HepG2 (cell line): ENCODE results near the gene BRIP1. TPM values are rescaled to one million over a fixed set of nuclear protein-coding genes. Genes with fewer than 3 reads are reported as not detected.

Experiments
- ATAC-seq: fragments of 200-7000 bp; cut with Tn5 transposase; 3 replicates; pipeline ENCODE4 v1.9.1; 2020; ENCODE audit warnings: mild to moderate bottlenecking, moderate library complexity
- BruUV-seq: library from RNA; stranded (reverse); fragments of 400-500 nt; replicated peaks from 2 replicates; lab custom pipeline; 2021; lab: Mats Ljungman, UMichigan
- CTCF ChIA-PET: fragments of 300-600 bp; formaldehyde crosslinking; extraction: SDS; loops from one replicate; lab custom pipeline; 2021; ENCODE audit warnings: low total read pairs, inconsistent platforms, low intra/inter-chr PET ratio; lab: Yijun Ruan, JAX
- POLR2A ChIA-PET: fragments of 350-600 bp; sonication (Branson Sonifier 250); formaldehyde crosslinking; loops from one replicate; lab custom pipeline; 2020; ENCODE audit warnings: antibody characterized with exemption, inconsistent platforms; lab: Yijun Ruan, JAX
- DNase-seq: peaks from one replicate; pipeline ENCODE4 v3.0.0-alpha.2; 2015; ENCODE audit warnings: low spot score
- FAIRE-seq: peaks from 3 replicates; lab custom pipeline; 2011; peaks lifted over from hg19 to GRCh38; lab: Jason Lieb, UNC
- H2AFZ ChIP-seq: one replicate; pipeline ENCODE4 v1.6.1; 2011; ENCODE audit warnings: low read length, inconsistent platforms
- H3K27ac ChIP-seq: fragments of 300-600 bp; 3 replicates; pipeline ENCODE4 v1.8.0; 2011; ENCODE audit warnings: mixed run types, mild to moderate bottlenecking, mixed read lengths, low read length, inconsistent platforms; ENCODE audit not compliant: insufficient read depth; ENCODE audit errors: extremely low read length
- H3K27me3 ChIP-seq, 2 experiments: fragments of 200-600 bp in 1 of 2; 2 replicates in 1 of 2; 3 replicates in 1 of 2; pipeline versions ENCODE4 v1.6.0 to v1.8.0; 2011; ENCODE audit warnings: low read length in 2 of 2, mild to moderate bottlenecking in 2 of 2, moderate library complexity in 2 of 2, inconsistent platforms in 1 of 2; ENCODE audit not compliant: insufficient read depth in 2 of 2, control insufficient read depth in 1 of 2
- H3K36me3 ChIP-seq, 2 experiments: fragments of 200-600 bp in 1 of 2; replicated peaks in 1 of 2; 2 replicates in 1 of 2; 3 replicates in 1 of 2; pipeline versions ENCODE4 v1.5.1 to v1.8.0; 2011; ENCODE audit warnings: low read length in 2 of 2, inconsistent platforms in 1 of 2; ENCODE audit not compliant: insufficient read depth in 2 of 2, control insufficient read depth in 1 of 2
- H3K4me1 ChIP-seq: 2 replicates; pipeline ENCODE4 v1.5.1; 2012; ENCODE audit warnings: low read length, inconsistent platforms; ENCODE audit not compliant: insufficient read depth
- H3K4me2 ChIP-seq: 2 replicates; pipeline ENCODE4 v1.6.0; 2011; ENCODE audit warnings: low read depth, low read length, inconsistent platforms
- H3K4me3 ChIP-seq, 3 experiments: fragments of 200-600 bp in 1 of 3; sonication (generic), shearing (Covaris generic) in 1 of 3; replicated peaks in 1 of 3; 2 replicates each; pipeline ENCODE4 v1.5.1; 2011 to 2016; ENCODE audit warnings: low read length in 3 of 3, inconsistent platforms in 2 of 3, low read depth in 2 of 3, mild to moderate bottlenecking in 2 of 3, control low read depth in 1 of 3, mixed read lengths in 1 of 3; ENCODE audit not compliant: insufficient read depth in 1 of 3
- H3K79me2 ChIP-seq: one replicate; pipeline ENCODE4 v1.6.1; 2011; ENCODE audit warnings: low read length, inconsistent platforms; ENCODE audit not compliant: insufficient read depth
- H3K9ac ChIP-seq: 2 replicates; pipeline ENCODE4 v1.6.0; 2011; ENCODE audit warnings: mild to moderate bottlenecking, low read depth, low read length, inconsistent platforms; ENCODE audit not compliant: insufficient read depth
- H3K9me3 ChIP-seq: 2 replicates; pipeline ENCODE4 v1.5.1; 2012; ENCODE audit warnings: mild to moderate bottlenecking, low read length
- H4K20me1 ChIP-seq: 2 replicates; pipeline ENCODE4 v1.6.0; 2011; ENCODE audit warnings: inconsistent platforms, mild to moderate bottlenecking, low read length, moderate library complexity; ENCODE audit not compliant: insufficient read depth
- CREB3 ChIP-seq: sonication (generic); formaldehyde crosslinking; IDR thresholded peaks from 2 replicates; pipeline ENCODE4 v1.5.0; 2020; ENCODE audit warnings: missing genetic modification reagents
- GMEB1 ChIP-seq: sonication (generic); formaldehyde crosslinking; IDR thresholded peaks from 2 replicates; pipeline ENCODE4 v1.5.1; 2020; ENCODE audit warnings: missing genetic modification reagents, mild to moderate bottlenecking, borderline replicate concordance
- HCFC1 ChIP-seq: fragments of 150-350 bp; IDR thresholded peaks from 2 replicates; pipeline ENCODE4 v1.6.1; 2014; ENCODE audit warnings: low read depth, low read length
- HMG20B ChIP-seq: conservative IDR thresholded peaks from 2 replicates; pipeline ENCODE4 v1.6.1; 2016; ENCODE audit warnings: missing genetic modification reagents, missing compliant biosample characterization
- KLF6 ChIP-seq: IDR thresholded peaks from 2 replicates; pipeline ENCODE4 v1.8.0; 2016; ENCODE audit warnings: missing biosample characterization, missing genetic modification reagents
- MAFK ChIP-seq, 2 experiments: IDR thresholded peaks in 1 of 2; conservative IDR thresholded peaks in 1 of 2; 2 replicates each; pipeline ENCODE4 v1.6.1; 2011; ENCODE audit warnings: improper control_type of control experiment in 2 of 2, low read length in 2 of 2
- MTERF4 ChIP-seq: sonication (generic); formaldehyde crosslinking; IDR thresholded peaks from 2 replicates; pipeline ENCODE4 v1.8.0; 2023; ENCODE audit warnings: mild to moderate bottlenecking, missing genetic modification reagents
- ZBTB44 ChIP-seq: sonication (generic); formaldehyde crosslinking; IDR thresholded peaks from 2 replicates; pipeline ENCODE4 v1.4.0; 2020; ENCODE audit warnings: missing genetic modification reagents
- ZBTB7B ChIP-seq: sonication (generic); formaldehyde crosslinking; IDR thresholded peaks from 2 replicates; pipeline ENCODE4 v1.4.0; 2020; ENCODE audit warnings: missing genetic modification reagents
- ZNF430 ChIP-seq: sonication (generic); formaldehyde crosslinking; IDR thresholded peaks from 2 replicates; pipeline ENCODE4 v1.9.0; 2021; ENCODE audit warnings: mild to moderate bottlenecking, missing genetic modification reagents
- ZNF567 ChIP-seq: sonication (generic); formaldehyde crosslinking; IDR thresholded peaks from 2 replicates; pipeline ENCODE4 v1.8.1; 2023; ENCODE audit warnings: mild to moderate bottlenecking, missing genetic modification reagents, borderline replicate concordance
- WGBS: methylation state at CpG from one replicate; pipeline ENCODE4 v1.1.6; 2017; ENCODE audit warnings: low lambda C conversion rate; 5-methylcytosine and 5-hydroxymethylcytosine counted together
- in situ Hi-C: cut with HindIII; loops from 2 replicates; pipeline ENCODE4 v1.10.0; 2017; ENCODE audit warnings: low pct_unique_long_range_greater_than_20kb; ENCODE audit not compliant: extremely low pct_ligation_motif_present
- intact Hi-C: fragments of 100-400 bp; cut with micrococcal nuclease; formaldehyde crosslinking; loops from one replicate; pipeline ENCODE4 v1.10.0; 2022; ENCODE audit not compliant: unreplicated experiment
- polyA plus RNA-seq, 8 experiments: library from polyadenylated mRNA; depleted of rRNA in 3 of 8; stranded (reverse) in 7 of 8; unstranded in 1 of 8; fragments of >200 nt; fragmentation: Illumina TruSeq in 4 of 8; extraction: Trizol in 4 of 8; gene quantifications; 2 replicates each; pipeline versions ENCODE4 v1.2.1 to v1.2.3, GENCODE V29; 2011 to 2016; ENCODE audit warnings: low read depth in 4 of 8, missing spikeins in 1 of 8, mixed read lengths in 1 of 8; ENCODE audit not compliant: insufficient read depth in 1 of 8
- total RNA-seq, 5 experiments: library from RNA; depleted of rRNA; stranded (reverse); fragments of >200 nt; fragmentation: Illumina TruSeq; extraction: Trizol; gene quantifications; 2 replicates each; pipeline ENCODE4 v1.2.3, GENCODE V29; 2016; ENCODE audit warnings: low read depth in 1 of 5

BRIP1 gene
- total and polyA plus RNA-seq, 2 of the 13 experiments (the other 11 are each of a cell fraction or from before 2014, with no cell fraction given): 3.8 to 27.7 TPM

- CTCF ChIA-PET: no interaction called here
These were observed 14.5 kb upstream of the BRIP1 start for GRCh38 chr17:61877837-61878236.

More at GRCh38 chr17:61877837-61878236, 14.5 kb upstream of the BRIP1 start:
- POLR2A ChIA-PET: no interaction called here
- H3K27me3 ChIP-seq: no peaks in the 10 kb centered on the region
- TF ChIP-seq ZBTB44 (CRISPR knock-in tag): no peak
- TF ChIP-seq ZBTB7B (CRISPR knock-in tag): no peak
- no peak for TF ChIP-seq HCFC1
- no peak for TF ChIP-seq HMG20B (CRISPR knock-in tag)
- TF ChIP-seq GMEB1 (CRISPR knock-in tag): no peak
- no peak for TF ChIP-seq MTERF4 (CRISPR knock-in tag)
- no peak for TF ChIP-seq ZNF430 (CRISPR knock-in tag)
- TF ChIP-seq KLF6 (CRISPR knock-in tag): no peak
- TF ChIP-seq MAFK (conservative IDR thresholded peaks at IDR 0.05 in 1 of 2, IDR thresholded peaks at IDR 0.05 in 1 of 2; ENCODE audit: low read length in 2 of 2): no peak
- no peak for TF ChIP-seq CREB3 (CRISPR knock-in tag)
- no peak for TF ChIP-seq ZNF567 (CRISPR knock-in tag)
- TF ChIP-seq, all 625 proteins: peak for 0
- H4K20me1 ChIP-seq: no peaks in the 10 kb centered on the region
- BruUV-seq: no TSS peak
- H3K9me3 ChIP-seq: no peaks in the 10 kb centered on the region
- in situ Hi-C loops: no loop called here
- no peak overlapping the region for H3K4me2 ChIP-seq
- H3K36me3 ChIP-seq: peaks cover 15 to 80% of the 10 kb centered on the region in 2 experiments
- ATAC-seq (no peak), FAIRE-seq (no peak), DNase-seq (no peak)
- H3K79me2 ChIP-seq: no peaks in the 10 kb centered on the region
- H3K4me1 ChIP-seq: no peaks in the 10 kb centered on the region
- no peak overlapping the region for H3K4me3 ChIP-seq
- no peak overlapping the region for H3K27ac ChIP-seq
- 92% methylated on average over 2 of the region's 2 CpGs for WGBS
- H2AFZ ChIP-seq: no peak overlapping the region
- H3K9ac ChIP-seq: no peak overlapping the region
- intact Hi-C loops: no loop called here
